ENCODE data around the gene AOPEP. TPM values are rescaled to one million over a fixed set of nuclear protein-coding genes. Genes with fewer than 3 reads are reported as not detected.

The AOPEP gene
- total and polyA plus RNA-seq, 4 donors = 29.0 to 121 (median 60.0) TPM

GRCh38 chr9:95014917-95015316 is 288.4 kb downstream of the AOPEP start:
- ATAC-seq (ENCODE audit: insufficient read depth, low FRiP score) = no peak
- DNase-seq = no peak
- Histone ChIP-seq H3K27me3 (ENCODE audit: control insufficient read depth in 3 of 3, insufficient read depth in 3 of 3, low read length in 2 of 3) (no peaks in the 10 kb centered on the region), H3K4me1 (ENCODE audit: control insufficient read depth in 5 of 5, insufficient read depth in 5 of 5, low read length in 5 of 5) (peaks cover 4 to 30% (median 21%) of the 10 kb centered on the region in 5 donors), H3K36me3 (ENCODE audit: control insufficient read depth in 4 of 4, insufficient read depth in 4 of 4, low read length in 4 of 4) (peaks cover 6 to 37% (median 18%) of the 10 kb centered on the region in 4 donors), H3K4me3 (no peak overlapping the region), H3K27ac (ENCODE audit: low read depth in 1 of 2, low read length in 1 of 2) (peak overlapping the region in 1 of 2 donors; percentile 51), H3K9me3 (ENCODE audit: control insufficient read depth in 4 of 4, insufficient read depth in 3 of 4, low read length in 3 of 4) (no peaks in the 10 kb centered on the region), H3K9ac (ENCODE audit: insufficient read depth in 1 of 2, low read length in 2 of 2) (no peak overlapping the region)
- WGBS, 2 donors = 69 to 80% methylated on average over 2 of the region's 2 CpGs
- TF ChIP-seq CTCF (IDR thresholded peaks at IDR 0.05; ENCODE audit: control extremely low read depth, extremely low read depth) = no peak

- H3K9ac ChIP-seq (ENCODE audit: insufficient read depth in 1 of 2, low read length in 2 of 2) = no peak overlapping the region
- H3K4me3 ChIP-seq = no peak overlapping the region
- ATAC-seq (ENCODE audit: insufficient read depth, low FRiP score) (no peak), DNase-seq (no peak)
- H3K36me3 ChIP-seq (ENCODE audit: control insufficient read depth in 4 of 4, insufficient read depth in 4 of 4, low read length in 4 of 4) = peaks cover 10 to 44% (median 22%) of the 10 kb centered on the region in 4 donors
- no peak for TF ChIP-seq CTCF (IDR thresholded peaks at IDR 0.05; ENCODE audit: control extremely low read depth, extremely low read depth)
- no peaks in the 10 kb centered on the region for H3K9me3 ChIP-seq (ENCODE audit: control insufficient read depth in 4 of 4, insufficient read depth in 3 of 4, low read length in 3 of 4)
- H3K4me1 ChIP-seq (ENCODE audit: control insufficient read depth in 5 of 5, insufficient read depth in 5 of 5, low read length in 5 of 5) = peaks cover 6 to 33% (median 24%) of the 10 kb centered on the region in 5 donors
- H3K27me3 ChIP-seq (ENCODE audit: control insufficient read depth in 3 of 3, insufficient read depth in 3 of 3, low read length in 2 of 3) = no peaks in the 10 kb centered on the region
- 96 to 98% methylated on average over 4 of the region's 4 CpGs for WGBS, 2 donors
- H3K27ac ChIP-seq (ENCODE audit: low read depth in 1 of 2, low read length in 1 of 2) = peak overlapping the region in 1 of 2 donors; percentile 82
These were observed 289.1 kb downstream of the AOPEP start for GRCh38 chr9:95015569-95015968.

GRCh38 chr9:95017062-95017461 is 290.6 kb downstream of the AOPEP start:
- no peak overlapping the region for H3K9ac ChIP-seq (ENCODE audit: insufficient read depth in 1 of 2, low read length in 2 of 2)
- H3K36me3 ChIP-seq (ENCODE audit: control insufficient read depth in 4 of 4, insufficient read depth in 4 of 4, low read length in 4 of 4) = peaks cover 11 to 46% (median 20%) of the 10 kb centered on the region in 4 donors

More at GRCh38 chr9:95017062-95017461, 290.6 kb downstream of the AOPEP start:
- TF ChIP-seq CTCF (IDR thresholded peaks at IDR 0.05; ENCODE audit: control extremely low read depth, extremely low read depth) = no peak
- H3K27ac ChIP-seq (ENCODE audit: low read depth in 1 of 2, low read length in 1 of 2) = peak overlapping the region in 1 of 2 donors; percentile 82
- no peak overlapping the region for H3K4me3 ChIP-seq
- H3K27me3 ChIP-seq (ENCODE audit: control insufficient read depth in 3 of 3, insufficient read depth in 3 of 3, low read length in 2 of 3) = no peaks in the 10 kb centered on the region
- no peak for ATAC-seq (ENCODE audit: insufficient read depth, low FRiP score)
- WGBS, 2 donors = 79 to 90% methylated on average over 1 of the region's 1 CpG
- DNase-seq = no peak
- peaks cover 6 to 36% (median 27%) of the 10 kb centered on the region in 5 donors for H3K4me1 ChIP-seq (ENCODE audit: control insufficient read depth in 5 of 5, insufficient read depth in 5 of 5, low read length in 5 of 5)
- no peaks in the 10 kb centered on the region for H3K9me3 ChIP-seq (ENCODE audit: control insufficient read depth in 4 of 4, insufficient read depth in 3 of 4, low read length in 3 of 4)
